Activated gamma-delta T cell (primary cell): ENCODE results near the gene PTPN23.

ENCODE experiments used
- DNase-seq: peaks from one replicate; lab custom pipeline; 2025; lab: John Stamatoyannopoulos, UW

Gene PTPN23

DNA sequence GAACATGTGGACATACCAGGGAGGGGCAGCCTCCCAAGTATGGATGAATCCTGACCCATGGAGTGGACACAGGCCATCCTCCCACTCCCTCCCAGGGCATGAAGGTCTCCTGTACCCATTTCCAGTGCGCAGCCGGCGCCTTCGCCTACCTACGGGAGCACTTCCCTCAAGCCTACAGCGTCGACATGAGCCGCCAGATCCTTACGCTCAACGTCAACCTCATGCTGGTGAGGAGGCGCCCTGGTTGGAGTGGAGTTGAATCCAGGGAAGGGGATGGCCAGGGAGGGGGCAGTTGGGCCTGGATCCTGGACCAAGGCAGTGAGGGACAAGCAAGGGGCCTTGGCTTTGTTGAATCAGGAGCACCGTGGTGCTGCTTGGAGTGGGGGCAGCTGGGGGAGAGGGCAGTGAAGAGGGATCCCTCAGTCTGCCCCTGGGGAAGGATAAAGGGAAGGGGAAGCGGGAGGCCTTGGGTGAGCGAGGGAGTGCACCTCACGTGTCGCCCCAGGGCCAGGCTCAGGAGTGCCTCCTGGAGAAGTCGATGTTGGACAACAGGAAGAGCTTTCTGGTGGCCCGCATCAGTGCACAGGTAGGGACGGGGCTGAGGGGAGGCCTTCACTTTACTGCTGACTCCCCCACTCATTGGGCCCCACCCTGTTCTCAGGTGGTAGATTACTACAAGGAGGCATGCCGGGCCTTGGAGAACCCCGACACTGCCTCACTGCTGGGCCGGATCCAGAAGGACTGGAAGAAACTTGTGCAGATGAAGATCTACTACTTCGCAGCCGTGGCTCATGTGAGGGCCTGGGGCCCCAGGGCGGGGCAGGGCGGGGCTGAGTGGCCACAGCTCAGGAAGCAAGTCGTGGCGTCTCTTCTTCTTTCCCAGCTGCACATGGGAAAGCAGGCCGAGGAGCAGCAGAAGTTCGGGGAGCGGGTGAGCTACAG lies 25.3 kb downstream of the PTPN23 start:
- no peak for DNase-seq

DNA sequence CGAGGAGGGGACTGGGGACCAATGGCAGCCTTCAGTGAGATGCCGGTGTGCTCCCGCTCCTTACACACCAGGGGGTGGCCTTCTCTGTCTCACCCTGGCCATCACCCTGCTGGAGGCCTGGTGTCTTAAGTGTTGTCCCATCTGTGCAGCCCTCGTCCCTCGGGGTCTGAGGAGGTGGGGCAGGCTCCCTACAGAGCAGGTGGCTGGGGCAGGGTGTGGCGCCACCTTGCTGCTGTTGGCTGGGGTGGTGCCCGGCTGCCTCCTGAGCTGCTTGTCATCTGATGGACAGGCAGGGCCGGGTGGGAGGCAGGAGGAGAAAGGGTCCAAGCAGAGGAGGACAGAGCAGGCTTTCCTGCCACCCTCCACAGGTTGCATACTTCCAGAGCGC lies 25.9 kb downstream of the PTPN23 start:
- no peak for DNase-seq

DNA sequence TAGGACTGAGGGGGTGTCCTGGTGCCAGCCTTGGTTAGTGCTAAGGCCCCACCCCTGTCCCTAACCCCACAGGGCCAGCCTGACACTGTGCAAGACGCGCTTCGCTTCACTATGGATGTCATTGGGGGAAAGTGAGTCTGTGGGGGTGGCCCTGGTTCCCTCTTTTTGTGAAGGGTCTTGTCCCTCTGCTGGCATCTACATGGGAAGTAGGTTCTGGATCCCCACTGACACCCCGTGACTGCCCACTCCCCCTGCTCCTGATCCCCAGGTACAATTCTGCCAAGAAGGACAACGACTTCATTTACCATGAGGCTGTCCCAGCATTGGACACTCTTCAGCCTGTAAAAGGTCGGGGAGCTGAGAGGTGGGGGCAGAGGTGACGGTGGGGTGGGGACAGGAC lies 26.4 kb downstream of the PTPN23 start:
- DNase-seq = no peak

DNA sequence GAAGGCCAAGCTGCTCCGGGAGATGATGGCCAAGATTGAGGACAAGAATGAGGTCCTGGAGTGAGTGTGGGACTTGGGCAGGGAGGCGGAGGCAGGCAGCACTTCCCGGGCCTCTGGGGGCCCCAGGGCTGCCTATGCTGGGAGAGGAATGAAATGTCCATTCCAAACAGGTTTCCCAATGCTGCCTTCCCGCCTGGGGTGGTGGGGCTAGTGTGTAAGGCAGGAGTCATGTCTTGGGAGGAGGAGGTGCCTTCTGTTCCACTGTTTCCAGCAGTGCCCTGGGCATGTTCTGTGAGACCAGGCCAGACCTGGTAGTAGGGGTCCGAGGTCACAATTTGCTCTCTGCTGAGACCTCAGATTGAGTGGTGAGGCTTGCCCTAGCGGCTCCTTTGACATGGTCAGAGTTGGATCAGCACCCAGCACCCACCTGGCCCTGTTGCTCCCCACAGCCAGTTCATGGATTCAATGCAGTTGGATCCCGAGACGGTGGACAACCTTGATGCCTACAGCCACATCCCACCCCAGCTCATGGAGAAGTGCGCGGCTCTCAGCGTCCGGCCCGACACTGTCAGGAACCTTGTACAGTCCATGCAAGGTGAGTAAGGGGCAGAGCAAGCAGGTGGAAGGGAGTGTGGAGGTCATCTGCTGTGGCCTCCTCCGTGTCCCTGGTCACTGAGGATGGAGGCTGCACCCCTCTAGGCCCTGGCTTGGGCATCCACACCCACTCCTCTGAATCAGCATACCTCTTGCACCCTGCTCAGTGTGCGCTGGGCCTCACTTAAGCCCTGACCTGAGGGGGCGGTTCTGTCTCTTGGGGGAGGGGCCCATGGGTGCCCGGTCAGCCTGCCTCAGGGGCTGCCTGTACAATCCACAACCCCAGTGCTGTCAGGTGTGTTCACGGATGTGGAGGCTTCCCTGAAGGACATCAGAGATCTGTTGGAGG lies 27.3 kb downstream of the PTPN23 start:
- DNase-seq = no peak

DNA sequence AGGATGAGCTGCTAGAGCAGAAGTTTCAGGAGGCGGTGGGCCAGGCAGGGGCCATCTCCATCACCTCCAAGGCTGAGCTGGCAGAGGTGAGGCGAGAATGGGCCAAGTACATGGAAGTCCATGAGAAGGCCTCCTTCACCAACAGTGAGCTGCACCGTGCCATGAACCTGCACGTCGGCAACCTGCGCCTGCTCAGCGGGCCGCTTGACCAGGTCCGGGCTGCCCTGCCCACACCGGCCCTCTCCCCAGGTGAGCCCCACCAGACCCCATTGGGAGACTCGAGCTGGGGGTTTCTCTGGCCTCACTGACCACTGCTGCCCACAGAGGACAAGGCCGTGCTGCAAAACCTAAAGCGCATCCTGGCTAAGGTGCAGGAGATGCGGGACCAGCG lies 28.0 kb downstream of the PTPN23 start:
- DNase-seq = no peak

DNA sequence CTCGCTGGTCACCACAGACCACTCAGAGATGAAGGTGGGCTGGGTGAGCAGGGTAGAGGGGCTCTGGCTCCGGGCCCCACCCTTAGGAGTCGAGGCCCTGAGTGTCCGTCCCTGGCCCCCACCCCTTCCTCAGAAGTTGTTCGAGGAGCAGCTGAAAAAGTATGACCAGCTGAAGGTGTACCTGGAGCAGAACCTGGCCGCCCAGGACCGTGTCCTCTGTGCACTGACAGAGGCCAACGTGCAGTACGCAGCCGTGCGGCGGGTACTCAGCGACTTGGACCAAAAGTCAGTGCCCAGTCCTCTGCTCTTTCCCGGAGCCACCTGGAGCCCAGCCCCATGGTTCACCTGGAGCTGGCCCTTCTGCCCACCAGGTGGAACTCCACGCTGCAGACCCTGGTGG lies 28.5 kb downstream of the PTPN23 start:
- no peak for DNase-seq

DNA sequence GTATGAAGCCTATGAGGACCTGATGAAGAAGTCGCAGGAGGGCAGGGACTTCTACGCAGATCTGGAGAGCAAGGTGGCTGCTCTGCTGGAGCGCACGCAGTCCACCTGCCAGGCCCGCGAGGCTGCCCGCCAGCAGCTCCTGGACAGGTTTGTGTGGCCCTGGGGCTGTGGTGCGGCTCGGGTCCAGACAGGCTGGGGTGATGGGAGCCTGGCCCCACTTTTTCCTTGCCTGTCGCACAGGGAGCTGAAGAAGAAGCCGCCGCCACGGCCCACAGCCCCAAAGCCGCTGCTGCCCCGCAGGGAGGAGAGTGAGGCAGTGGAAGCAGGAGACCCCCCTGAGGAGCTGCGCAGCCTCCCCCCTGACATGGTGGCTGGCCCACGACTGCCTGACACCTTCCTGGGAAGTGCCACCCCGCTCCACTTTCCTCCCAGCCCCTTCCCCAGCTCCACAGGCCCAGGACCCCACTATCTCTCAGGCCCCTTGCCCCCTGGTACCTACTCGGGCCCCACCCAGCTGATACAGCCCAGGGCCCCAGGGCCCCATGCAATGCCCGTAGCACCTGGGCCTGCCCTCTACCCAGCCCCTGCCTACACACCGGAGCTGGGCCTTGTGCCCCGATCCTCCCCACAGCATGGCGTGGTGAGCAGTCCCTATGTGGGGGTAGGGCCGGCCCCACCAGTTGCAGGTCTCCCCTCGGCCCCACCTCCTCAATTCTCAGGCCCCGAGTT lies 29.0 kb downstream of the PTPN23 start:
- no peak for DNase-seq

DNA sequence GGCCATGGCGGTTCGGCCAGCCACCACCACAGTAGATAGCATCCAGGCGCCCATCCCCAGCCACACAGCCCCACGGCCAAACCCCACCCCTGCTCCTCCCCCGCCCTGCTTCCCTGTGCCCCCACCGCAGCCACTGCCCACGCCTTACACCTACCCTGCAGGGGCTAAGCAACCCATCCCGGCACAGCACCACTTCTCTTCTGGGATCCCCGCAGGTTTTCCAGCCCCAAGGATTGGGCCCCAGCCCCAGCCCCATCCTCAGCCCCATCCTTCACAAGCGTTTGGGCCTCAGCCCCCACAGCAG lies 29.5 kb downstream of the PTPN23 start:
- DNase-seq = no peak

DNA sequence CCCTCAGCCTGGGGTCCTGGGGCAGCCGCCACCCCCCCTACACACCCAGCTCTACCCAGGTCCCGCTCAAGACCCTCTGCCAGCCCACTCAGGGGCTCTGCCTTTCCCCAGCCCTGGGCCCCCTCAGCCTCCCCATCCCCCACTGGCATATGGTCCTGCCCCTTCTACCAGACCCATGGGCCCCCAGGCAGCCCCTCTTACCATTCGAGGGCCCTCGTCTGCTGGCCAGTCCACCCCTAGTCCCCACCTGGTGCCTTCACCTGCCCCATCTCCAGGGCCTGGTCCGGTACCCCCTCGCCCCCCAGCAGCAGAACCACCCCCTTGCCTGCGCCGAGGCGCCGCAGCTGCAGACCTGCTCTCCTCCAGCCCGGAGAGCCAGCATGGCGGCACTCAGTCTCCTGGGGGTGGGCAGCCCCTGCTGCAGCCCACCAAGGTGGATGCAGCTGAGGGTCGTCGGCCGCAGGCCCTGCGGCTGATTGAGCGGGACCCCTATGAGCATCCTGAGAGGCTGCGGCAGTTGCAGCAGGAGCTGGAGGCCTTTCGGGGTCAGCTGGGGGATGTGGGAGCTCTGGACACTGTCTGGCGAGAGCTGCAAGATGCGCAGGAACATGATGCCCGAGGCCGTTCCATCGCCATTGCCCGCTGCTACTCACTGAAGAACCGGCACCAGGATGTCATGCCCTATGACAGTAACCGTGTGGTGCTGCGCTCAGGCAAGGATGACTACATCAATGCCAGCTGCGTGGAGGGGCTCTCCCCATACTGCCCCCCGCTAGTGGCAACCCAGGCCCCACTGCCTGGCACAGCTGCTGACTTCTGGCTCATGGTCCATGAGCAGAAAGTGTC lies 30.2 kb downstream of the PTPN23 start:
- no peak for DNase-seq

DNA sequence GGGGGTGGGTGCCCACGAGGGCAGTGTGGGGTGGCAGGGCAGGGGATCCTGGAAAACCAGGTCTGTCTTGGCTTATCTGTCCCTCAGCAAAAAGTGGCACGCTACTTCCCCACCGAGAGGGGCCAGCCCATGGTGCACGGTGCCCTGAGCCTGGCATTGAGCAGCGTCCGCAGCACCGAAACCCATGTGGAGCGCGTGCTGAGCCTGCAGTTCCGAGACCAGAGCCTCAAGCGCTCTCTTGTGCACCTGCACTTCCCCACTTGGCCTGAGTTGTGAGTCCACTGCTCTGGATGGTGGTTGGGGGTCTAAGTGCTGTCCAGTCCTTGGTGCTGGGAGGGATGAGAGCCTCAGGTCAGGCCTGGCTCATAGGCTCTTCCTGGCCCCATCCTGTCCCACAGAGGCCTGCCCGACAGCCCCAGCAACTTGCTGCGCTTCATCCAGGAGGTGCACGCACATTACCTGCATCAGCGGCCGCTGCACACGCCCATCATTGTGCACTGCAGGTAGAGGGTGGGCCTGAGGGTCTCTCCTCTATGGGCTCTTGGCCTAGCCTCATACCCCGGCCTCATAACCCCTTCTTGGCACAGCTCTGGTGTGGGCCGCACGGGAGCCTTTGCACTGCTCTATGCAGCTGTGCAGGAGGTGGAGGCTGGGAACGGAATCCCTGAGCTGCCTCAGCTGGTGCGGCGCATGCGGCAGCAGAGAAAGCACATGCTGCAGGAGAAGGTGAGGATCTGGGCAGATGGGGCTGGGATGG lies 31.1 kb downstream of the PTPN23 start:
- DNase-seq = no peak

DNA sequence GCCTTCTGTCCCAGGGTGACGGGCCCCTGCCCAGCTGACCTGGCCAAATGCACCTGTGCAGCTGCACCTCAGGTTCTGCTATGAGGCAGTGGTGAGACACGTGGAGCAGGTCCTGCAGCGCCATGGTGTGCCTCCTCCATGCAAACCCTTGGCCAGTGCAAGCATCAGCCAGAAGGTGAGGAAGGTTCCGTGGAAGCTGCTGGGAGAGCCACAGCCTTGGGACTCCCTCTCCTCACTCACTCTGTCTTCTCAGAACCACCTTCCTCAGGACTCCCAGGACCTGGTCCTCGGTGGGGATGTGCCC lies 31.6 kb downstream of the PTPN23 start:
- DNase-seq = no peak

DNA sequence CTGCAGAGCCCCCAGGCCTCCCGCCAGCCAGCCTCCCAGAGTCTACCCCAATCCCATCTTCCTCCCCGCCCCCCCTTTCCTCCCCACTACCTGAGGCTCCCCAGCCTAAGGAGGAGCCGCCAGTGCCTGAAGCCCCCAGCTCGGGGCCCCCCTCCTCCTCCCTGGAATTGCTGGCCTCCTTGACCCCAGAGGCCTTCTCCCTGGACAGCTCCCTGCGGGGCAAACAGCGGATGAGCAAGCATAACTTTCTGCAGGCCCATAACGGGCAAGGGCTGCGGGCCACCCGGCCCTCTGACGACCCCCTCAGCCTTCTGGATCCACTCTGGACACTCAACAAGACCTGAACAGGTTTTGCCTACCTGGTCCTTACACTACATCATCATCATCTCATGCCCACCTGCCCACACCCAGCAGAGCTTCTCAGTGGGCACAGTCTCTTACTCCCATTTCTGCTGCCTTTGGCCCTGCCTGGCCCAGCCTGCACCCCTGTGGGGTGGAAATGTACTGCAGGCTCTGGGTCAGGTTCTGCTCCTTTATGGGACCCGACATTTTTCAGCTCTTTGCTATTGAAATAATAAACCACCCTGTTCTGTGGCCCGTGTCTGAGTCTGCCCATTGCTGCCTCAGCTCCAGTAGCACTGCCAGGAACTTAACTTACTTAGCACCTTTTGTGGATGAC lies 32.2 kb downstream of the PTPN23 start:
- DNase-seq = no peak

DNA sequence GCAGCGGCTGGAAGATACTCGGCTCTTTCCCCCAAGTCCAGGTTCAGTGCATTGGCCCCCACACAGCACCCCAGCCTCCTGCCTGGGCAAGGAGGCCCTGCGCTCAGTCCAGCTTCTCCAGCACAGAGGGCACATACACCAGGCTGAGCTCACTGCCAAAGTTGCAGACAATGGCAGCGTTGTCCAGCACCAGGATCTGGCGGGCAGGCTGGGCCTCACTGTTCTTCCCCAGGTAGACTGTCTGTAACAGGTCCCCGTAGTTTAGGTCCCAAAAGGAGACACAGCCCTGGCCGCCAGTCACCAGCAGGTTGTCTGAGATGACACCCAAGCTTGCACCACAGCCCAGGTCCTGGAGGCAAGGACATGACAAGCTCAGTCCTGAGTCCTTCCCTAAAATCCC lies 32.9 kb downstream of the PTPN23 start:
- DNase-seq = no peak

DNA sequence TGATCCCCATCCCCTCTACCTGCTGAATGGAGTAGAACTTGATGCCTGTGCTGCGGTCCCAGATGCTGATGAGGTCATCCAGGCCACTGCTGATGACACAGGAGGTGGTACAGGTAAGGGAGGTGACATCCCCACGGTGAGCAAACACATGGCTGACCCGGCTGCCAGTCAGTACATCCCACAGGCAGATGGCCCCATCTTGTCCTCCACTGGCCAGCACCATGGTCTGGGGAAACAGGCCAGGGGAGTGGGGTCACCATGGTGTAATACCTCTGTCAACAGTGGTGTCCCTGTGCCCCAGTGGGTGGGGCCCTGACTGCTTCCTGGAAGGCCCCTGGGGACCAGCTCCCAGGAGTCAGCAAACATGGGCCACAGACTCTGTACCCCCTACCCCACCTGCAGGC lies 33.3 kb downstream of the PTPN23 start:
- DNase-seq = no peak

DNA sequence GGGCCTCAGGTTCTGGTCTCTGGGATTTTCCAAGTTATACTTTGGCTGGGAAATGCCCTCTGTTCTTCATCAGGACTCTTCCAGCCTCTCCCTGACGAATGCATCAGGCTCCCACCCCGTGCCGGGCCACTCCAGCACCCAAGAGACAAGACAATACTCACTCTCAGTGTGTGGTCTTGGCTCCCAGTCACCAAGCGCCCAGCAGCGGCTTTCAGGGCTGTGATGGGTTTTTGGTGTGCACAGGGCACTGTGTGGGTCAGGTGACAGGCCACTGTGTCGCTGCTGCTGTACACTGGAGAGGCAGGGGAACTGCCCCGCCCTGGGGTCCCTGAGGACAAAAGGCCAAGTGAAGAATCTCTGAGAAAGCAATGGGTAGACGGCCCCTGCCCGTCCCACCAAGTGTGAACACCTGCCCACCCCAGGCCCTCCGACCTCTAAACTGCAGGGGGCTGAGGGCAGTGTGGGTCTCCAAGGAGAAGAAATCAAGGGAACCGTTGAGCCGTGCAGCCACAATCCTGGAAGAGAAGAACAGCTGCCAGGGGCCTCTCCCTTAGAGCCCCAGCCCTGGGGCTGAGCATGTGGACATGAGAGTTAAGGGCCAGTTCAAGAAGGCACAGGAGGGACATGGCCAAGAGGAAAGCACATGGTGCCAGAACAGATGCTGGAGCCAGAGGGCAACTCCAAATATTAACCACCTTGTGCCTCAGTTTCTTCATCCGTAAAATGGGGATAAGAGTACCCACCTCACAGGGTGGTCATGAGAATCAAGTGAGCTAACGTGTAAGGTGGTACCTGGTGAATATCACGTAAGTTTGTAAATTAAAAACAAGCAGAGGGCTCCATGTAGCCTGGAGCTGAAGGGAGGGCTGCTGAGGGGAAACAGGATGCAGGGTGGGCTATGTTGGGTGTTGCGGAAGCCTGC lies 34.1 kb downstream of the PTPN23 start:
- no peak for DNase-seq

DNA sequence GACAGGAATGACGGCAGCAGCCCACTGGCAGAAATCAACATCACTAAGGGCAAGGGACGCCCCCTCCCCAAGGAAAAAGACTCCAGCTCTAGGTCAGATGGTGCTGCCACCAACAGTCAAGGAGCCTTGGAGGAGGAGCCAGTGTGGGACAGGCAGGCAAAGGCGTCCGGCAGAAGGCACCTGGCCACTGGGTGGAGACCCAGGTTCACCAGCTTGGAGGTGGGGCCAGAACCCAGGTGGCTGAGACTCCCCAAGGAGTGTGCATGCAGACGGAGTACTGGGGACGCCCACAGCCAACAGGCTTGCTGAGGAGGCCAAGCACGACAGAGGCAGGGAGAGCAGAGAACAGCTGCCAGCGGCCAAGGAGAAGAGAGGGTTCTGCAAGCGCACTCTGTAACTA lies 35.2 kb downstream of the PTPN23 start:
- DNase-seq = no peak

DNA sequence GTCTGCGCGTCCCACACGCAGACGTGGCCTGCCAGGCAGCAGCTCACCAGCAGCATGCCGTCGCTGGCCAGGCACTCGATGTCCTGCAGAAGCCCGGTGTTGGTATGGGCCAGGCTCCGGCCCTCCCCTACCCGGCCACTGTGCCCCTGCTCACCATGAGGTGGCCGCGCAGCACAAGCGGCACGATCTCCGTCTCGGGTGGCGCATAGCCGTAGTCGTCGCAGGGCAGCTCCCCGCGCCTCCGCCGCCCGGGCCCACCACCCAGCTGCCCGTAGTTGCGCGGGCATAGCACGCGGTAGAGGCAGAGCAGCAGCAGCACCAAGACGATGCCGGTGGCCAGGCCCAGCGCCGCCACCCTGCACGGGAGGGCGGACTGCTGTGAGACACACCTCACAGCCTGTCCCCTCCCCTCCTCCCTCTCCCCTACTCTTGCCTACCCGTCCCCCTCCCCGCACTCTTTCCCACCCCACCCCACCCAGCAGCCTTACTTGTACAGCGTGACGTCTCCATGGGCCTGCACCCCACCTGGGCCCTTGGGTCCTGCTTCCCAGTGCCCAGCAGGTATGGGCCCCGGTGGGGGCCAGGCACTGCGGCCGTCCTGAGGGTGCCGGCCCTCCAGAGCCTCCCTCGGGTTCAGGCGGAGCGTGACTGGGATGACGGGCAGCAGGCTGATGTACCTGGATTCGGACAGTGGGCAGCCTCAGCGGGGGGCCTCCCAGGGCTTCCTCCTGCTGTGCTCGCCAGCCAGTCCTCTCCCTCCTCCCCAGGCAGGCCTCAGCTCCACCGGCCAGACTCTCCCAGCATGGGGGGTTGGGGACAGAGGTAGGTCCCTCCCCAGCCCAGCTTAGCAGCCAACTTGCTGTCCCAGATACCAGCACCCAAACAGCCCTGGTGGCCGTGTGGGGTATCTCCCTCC lies 37.6 kb downstream of the PTPN23 start:
- no peak for DNase-seq
